Measurements from ENCODE around the gene MICU1.

GRCh38 chr10:72455889-72456595 is 169.8 kb downstream of the MICU1 start:
- no peak for TF ChIP-seq CTCF (IDR thresholded peaks at IDR 0.05)
- no peak for TF ChIP-seq EZH2 (IDR thresholded peaks at IDR 0.05)
- no peak for TF ChIP-seq EZH2phosphoT487 (IDR thresholded peaks at IDR 0.05)

Measured in neural progenitor cell (in vitro differentiated cells).